B cell (primary cell): Measurements from ENCODE around the gene ERMAP. TPM values are rescaled to one million over a fixed set of nuclear protein-coding genes. Genes with fewer than 3 reads are reported as not detected.

Source experiments
- ATAC-seq: fragments of 200-7000 bp; cut with Tn5 transposase; one replicate; pipeline ENCODE4 v1.10.0; 2021; ENCODE audit warnings: low read depth, mild to moderate bottlenecking, moderate number of reproducible peaks, moderate library complexity
- CTCF ChIA-PET: fragments of 350-600 bp; sonication (Branson Sonifier 250); formaldehyde crosslinking; loops from one replicate; lab custom pipeline; 2021; ENCODE audit warnings: antibody characterized with exemption, inconsistent platforms; lab: Charles Lee
- POLR2A ChIA-PET: fragments of 350-600 bp; sonication (Branson Sonifier 250); formaldehyde crosslinking; loops from one replicate; lab custom pipeline; 2021; ENCODE audit warnings: antibody characterized with exemption; lab: Charles Lee
- DNase-seq: peaks from one replicate; pipeline ENCODE4 v3.0.0; 2013
- H2AFZ ChIP-seq: 2 replicates; pipeline ENCODE4 v1.6.1; 2012; ENCODE audit warnings: mild to moderate bottlenecking, low read depth, low read length; ENCODE audit not compliant: insufficient read depth, poor library complexity, severe bottlenecking
- H3K27ac ChIP-seq, 2 donors: 1 replicate in 1 of 2; 2 replicates in 1 of 2; pipeline ENCODE4 v1.5.1; 2012 to 2013; ENCODE audit warnings: low read length in 2 of 2, mild to moderate bottlenecking in 2 of 2, moderate library complexity in 1 of 2
- H3K27me3 ChIP-seq, 4 experiments: fragments of 200-600 bp in 1 of 4; sonication (generic) in 1 of 4; replicated peaks in 1 of 4; 1 replicate in 2 of 4; 2 replicates in 2 of 4; pipeline versions ENCODE4 v1.6.1 to v1.7.0; 2013 to 2016; ENCODE audit warnings: low read length in 3 of 4, mild to moderate bottlenecking in 2 of 4, mixed read lengths in 1 of 4, moderate library complexity in 1 of 4; ENCODE audit not compliant: insufficient read depth in 4 of 4, control insufficient read depth in 3 of 4; ENCODE audit errors: control extremely low read depth in 1 of 4
- H3K36me3 ChIP-seq, 2 experiments: replicated peaks in 1 of 2; 1 replicate in 1 of 2; 2 replicates in 1 of 2; pipeline versions ENCODE4 v1.6.1 to v1.7.1; 2013; ENCODE audit warnings: low read length in 1 of 2; ENCODE audit not compliant: insufficient read depth in 2 of 2, control insufficient read depth in 1 of 2; ENCODE audit errors: control extremely low read depth in 1 of 2, extremely low read depth in 1 of 2
- H3K4me1 ChIP-seq, 2 donors: fragments of 200-600 bp in 1 of 2; sonication (generic) in 1 of 2; 1 replicate in 1 of 2; 2 replicates in 1 of 2; pipeline versions ENCODE4 v1.5.1 to v1.6.1; 2013 to 2017; ENCODE audit warnings: low read length in 2 of 2; ENCODE audit not compliant: control insufficient read depth in 2 of 2, insufficient read depth in 2 of 2
- H3K4me2 ChIP-seq: replicated peaks from 2 replicates; pipeline ENCODE3; 2012; ENCODE audit warnings: mild to moderate bottlenecking, low read depth, low read length; ENCODE audit not compliant: poor library complexity, severe bottlenecking
- H3K4me3 ChIP-seq, 5 experiments: fragments of 200-600 bp in 1 of 5; sonication (generic) in 1 of 5; 1 replicate in 3 of 5; 2 replicates in 2 of 5; pipeline versions ENCODE4 v1.5.1 to v1.7.0; 2011 to 2016; ENCODE audit warnings: low read length in 4 of 5, mild to moderate bottlenecking in 4 of 5, low read depth in 2 of 5, control low read depth in 1 of 5, moderate library complexity in 1 of 5; ENCODE audit not compliant: insufficient read depth in 1 of 5; ENCODE audit errors: control extremely low read depth in 1 of 5, extremely low read depth in 1 of 5
- H3K79me2 ChIP-seq: fragments of 200-600 bp; sonication (generic); one replicate; pipeline ENCODE4 v1.6.0; 2016; ENCODE audit warnings: low read length; ENCODE audit not compliant: control insufficient read depth, insufficient read depth
- H3K9ac ChIP-seq: fragments of 200-600 bp; sonication (generic); 2 replicates; pipeline ENCODE4 v1.6.1; 2017; ENCODE audit warnings: mild to moderate bottlenecking, low read length, moderate library complexity
- H3K9me3 ChIP-seq, 3 donors: one replicate each; pipeline versions ENCODE4 v1.6.1 to v1.7.1; 2013; ENCODE audit warnings: low read length in 2 of 3; ENCODE audit not compliant: control insufficient read depth in 2 of 3, insufficient read depth in 1 of 3; ENCODE audit errors: control extremely low read depth in 1 of 3
- H4K20me1 ChIP-seq: 2 replicates; pipeline ENCODE4 v1.6.0; 2012; ENCODE audit warnings: mild to moderate bottlenecking, low read length; ENCODE audit not compliant: insufficient read depth, control insufficient read depth, poor library complexity, severe bottlenecking
- H3K27ac Mint-ChIP-seq: one replicate; pipeline ENCODE4 v1.8.0; 2021; ENCODE audit warnings: mixed read lengths
- H3K27me3 Mint-ChIP-seq: one replicate; pipeline ENCODE4 v1.8.0; 2021; ENCODE audit warnings: mixed read lengths
- H3K4me1 Mint-ChIP-seq: one replicate; pipeline ENCODE4 v1.8.0; 2021; ENCODE audit warnings: mixed read lengths
- H3K4me3 Mint-ChIP-seq: one replicate; pipeline ENCODE4 v1.8.0; 2021; ENCODE audit warnings: mixed read lengths
- H3K9me3 Mint-ChIP-seq: one replicate; pipeline ENCODE4 v1.8.0; 2022; ENCODE audit warnings: mixed read lengths; ENCODE audit not compliant: insufficient read depth
- EZH2 ChIP-seq: IDR thresholded peaks from 2 replicates; pipeline ENCODE4 v1.6.1; 2012; ENCODE audit warnings: borderline replicate concordance, low read depth, mild to moderate bottlenecking, moderate library complexity, low read length; ENCODE audit not compliant: insufficient read depth, poor library complexity, severe bottlenecking
- WGBS: methylation state at CpG from one replicate; pipeline ENCODE4 v1.1.5; 2013; ENCODE audit warnings: missing lambda C conversion rate; ENCODE audit not compliant: insufficient coverage; 5-methylcytosine and 5-hydroxymethylcytosine counted together
- intact Hi-C: fragments of 100-400 bp; cut with micrococcal nuclease; formaldehyde crosslinking; loops from one replicate; pipeline ENCODE4 v1.10.0; 2022
- polyA plus RNA-seq: library from polyadenylated mRNA; depleted of rRNA; stranded (reverse); fragments of >200 nt; gene quantifications from 2 replicates; pipeline ENCODE4 v1.2.3, GENCODE V29; 2012
- total RNA-seq, 2 donors: library from RNA; stranded (reverse); fragments of 120-200 nt in 1 of 2; gene quantifications; 1 replicate in 1 of 2; 2 replicates in 1 of 2; pipeline versions ENCODE4 v1.2.3 to v1.2.4, GENCODE V29; 2013 to 2022
- TF ChIP-seq, protein P1 (sequence below): fragments of 200-600 bp; IDR thresholded peaks from one replicate; pipeline ENCODE4 v1.8.0; 2022; ENCODE audit warnings: antibody characterized with exemption, mild to moderate bottlenecking

ERMAP gene
- total and polyA plus RNA-seq, 2 donors (not counting 1 experiment from before 2014, with no cell fraction given): 4.9 to 13.1 TPM

DNA sequence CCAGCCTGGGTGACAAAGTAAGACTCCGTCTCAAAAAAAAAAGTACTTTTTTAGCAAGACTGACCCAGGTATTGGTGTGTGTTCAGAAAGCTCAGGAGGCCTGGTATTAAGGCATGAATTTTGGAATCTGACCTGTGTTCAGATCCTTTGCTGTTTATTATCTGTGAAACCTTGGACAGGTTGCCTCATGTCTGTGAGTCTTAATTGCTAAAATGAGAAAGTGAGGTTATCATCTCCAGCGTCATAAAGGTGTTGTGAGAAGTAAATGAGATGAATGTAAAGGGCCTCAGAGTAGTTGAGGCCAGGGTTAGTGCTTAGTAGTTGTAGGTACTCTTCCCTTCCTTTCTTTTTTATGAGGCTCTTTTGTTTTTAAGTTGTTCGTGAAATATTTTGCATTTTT lies 47.1 kb upstream of the ERMAP start:
- Histone ChIP-seq H3K79me2 (peaks cover 70% of the 10 kb centered on the region), H3K27me3 (no peaks in the 10 kb centered on the region), H3K27ac (no peak overlapping the region), H3K4me3 (no peak overlapping the region), H3K9ac (no peak overlapping the region), H3K4me1 (peaks cover 23 to 25% of the 10 kb centered on the region in 2 donors), H4K20me1 (peaks cover 19% of the 10 kb centered on the region), H3K9me3 (no peaks in the 10 kb centered on the region), H3K4me2 (no peak overlapping the region), H2AFZ (no peak overlapping the region), H3K36me3 (peaks cover 3 to 15% of the 10 kb centered on the region in 2 experiments)
- TF ChIP-seq, protein P1, sequence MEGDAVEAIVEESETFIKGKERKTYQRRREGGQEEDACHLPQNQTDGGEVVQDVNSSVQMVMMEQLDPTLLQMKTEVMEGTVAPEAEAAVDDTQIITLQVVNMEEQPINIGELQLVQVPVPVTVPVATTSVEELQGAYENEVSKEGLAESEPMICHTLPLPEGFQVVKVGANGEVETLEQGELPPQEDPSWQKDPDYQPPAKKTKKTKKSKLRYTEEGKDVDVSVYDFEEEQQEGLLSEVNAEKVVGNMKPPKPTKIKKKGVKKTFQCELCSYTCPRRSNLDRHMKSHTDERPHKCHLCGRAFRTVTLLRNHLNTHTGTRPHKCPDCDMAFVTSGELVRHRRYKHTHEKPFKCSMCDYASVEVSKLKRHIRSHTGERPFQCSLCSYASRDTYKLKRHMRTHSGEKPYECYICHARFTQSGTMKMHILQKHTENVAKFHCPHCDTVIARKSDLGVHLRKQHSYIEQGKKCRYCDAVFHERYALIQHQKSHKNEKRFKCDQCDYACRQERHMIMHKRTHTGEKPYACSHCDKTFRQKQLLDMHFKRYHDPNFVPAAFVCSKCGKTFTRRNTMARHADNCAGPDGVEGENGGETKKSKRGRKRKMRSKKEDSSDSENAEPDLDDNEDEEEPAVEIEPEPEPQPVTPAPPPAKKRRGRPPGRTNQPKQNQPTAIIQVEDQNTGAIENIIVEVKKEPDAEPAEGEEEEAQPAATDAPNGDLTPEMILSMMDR: no peak
- no peak for TF ChIP-seq EZH2
- no peak overlapping the region for H3K27ac Mint-ChIP-seq
- H3K4me1 Mint-ChIP-seq: peaks cover 24% of the 10 kb centered on the region
- intact Hi-C loops: loop anchor here (5.0 to 10.0 kb wide), 3 partner anchors 597 to 1262 kb away; partner anchors contain the start of genes ELOVL1, IPO13 and SLC6A9
- POLR2A ChIA-PET: no interaction called here
- peak overlapping the region; percentile 32 for H3K4me3 Mint-ChIP-seq
- no peaks in the 10 kb centered on the region for H3K27me3 Mint-ChIP-seq
- no peaks in the 10 kb centered on the region for H3K9me3 Mint-ChIP-seq
- ATAC-seq (no peak), DNase-seq (no peak)
- 100% methylated on average over 2 of the region's 3 CpGs for WGBS
- CTCF ChIA-PET: interaction anchor here (3.0 kb wide), 1 partner anchor 9 kb away, joined by 16 read pairs; no protein-coding TSS in a partner anchor

DNA sequence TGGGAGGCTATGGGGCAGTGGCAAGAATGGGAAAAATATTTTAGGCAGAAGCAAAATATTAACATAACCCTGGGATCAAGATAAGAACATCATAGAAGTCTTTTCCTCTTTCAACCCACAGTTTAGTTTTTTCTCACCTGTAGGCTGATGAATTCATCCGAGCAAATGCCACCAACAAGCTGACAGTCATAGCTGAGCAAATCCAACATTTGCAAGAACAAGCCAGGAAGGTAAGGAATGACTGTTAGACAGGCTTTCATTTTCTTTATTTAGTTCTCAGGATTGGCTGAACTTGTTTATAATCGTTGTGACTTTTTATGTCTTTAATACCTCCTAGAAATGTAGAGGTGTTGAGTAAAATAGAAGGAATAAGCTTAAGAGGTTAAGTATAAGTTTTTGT lies 43.5 kb upstream of the ERMAP start:
- no peak for ATAC-seq
- Histone ChIP-seq H3K4me1 (peaks cover 0 to 3% of the 10 kb centered on the region in 2 donors), H3K36me3 (peaks cover 15 to 48% of the 10 kb centered on the region in 2 experiments), H3K9ac (no peak overlapping the region), H2AFZ (no peak overlapping the region), H3K9me3 (no peaks in the 10 kb centered on the region), H3K4me2 (no peak overlapping the region), H3K4me3 (no peak overlapping the region), H3K27me3 (no peaks in the 10 kb centered on the region), H4K20me1 (peaks cover 19% of the 10 kb centered on the region), H3K79me2 (peaks cover 37% of the 10 kb centered on the region), H3K27ac (no peak overlapping the region)
- no CpG with 5 or more reads among the region's 2 CpGs for WGBS
- DNase-seq: no peak
- intact Hi-C loops: no loop called here
- H3K27me3 Mint-ChIP-seq: no peaks in the 10 kb centered on the region
- peak overlapping the region; percentile 41 for H3K27ac Mint-ChIP-seq
- ChIA-PET POLR2A (no interaction called here), CTCF (no interaction called here)
- no peaks in the 10 kb centered on the region for H3K9me3 Mint-ChIP-seq
- peaks cover 13% of the 10 kb centered on the region for H3K4me1 Mint-ChIP-seq
- no peak overlapping the region for H3K4me3 Mint-ChIP-seq
- TF ChIP-seq, protein P1: no peak
- no peak for TF ChIP-seq EZH2
